HCT116 (cell line): ENCODE measurements around the gene ANKIB1. TPM values are rescaled to one million over a fixed set of nuclear protein-coding genes. Genes with fewer than 3 reads are reported as not detected.

Experiments used
- ATAC-seq: fragments of 200-7000 bp; cut with Tn5 transposase; 2 replicates; pipeline ENCODE4 v1.9.1; 2020; ENCODE audit warnings: mild to moderate bottlenecking, moderate library complexity
- BruUV-seq: library from RNA; stranded (reverse); fragments of 400-500 nt; replicated peaks from 2 replicates; lab custom pipeline; 2021; lab: Mats Ljungman, UMichigan
- CTCF ChIA-PET: fragments of 300-600 bp; sonication (Branson Sonifier 250); formaldehyde crosslinking; loops from one replicate; lab custom pipeline; 2021; ENCODE audit warnings: antibody characterized with exemption; lab: Charles Lee
- POLR2A ChIA-PET: fragments of 300-600, 350-600 bp; sonication (Branson Sonifier 250); formaldehyde crosslinking; loops from one replicate; lab custom pipeline; 2021; ENCODE audit warnings: antibody characterized with exemption; lab: Charles Lee
- RAD21 ChIA-PET, 2 experiments: fragments of 300-600 bp; sonication (Branson Sonifier 250); formaldehyde crosslinking; loops; one replicate each; lab custom pipeline; 2023; ENCODE audit warnings: low total read pairs in 2 of 2; ENCODE audit not compliant: uncharacterized antibody in 2 of 2, unreplicated experiment in 2 of 2, low non-redundant PET in 1 of 2; lab: Charles Lee
- DNase-seq: peaks from one replicate; pipeline ENCODE4 v3.0.0-alpha.2; 2010; ENCODE audit warnings: low read depth, low spot score
- H2AFZ ChIP-seq: fragments of 200-600 bp; shearing (Covaris generic), sonication (generic); 2 replicates; pipeline ENCODE4 v1.6.1; 2017; ENCODE audit warnings: low read depth, mixed run types, mixed read lengths, antibody characterized with exemption, low read length; ENCODE audit not compliant: poor library complexity, severe bottlenecking
- H3K27ac ChIP-seq: 2 replicates; pipeline ENCODE4 v1.5.1; 2012; ENCODE audit warnings: low read depth, low read length
- H3K27me3 ChIP-seq: fragments of 200-600 bp; sonication (generic); 2 replicates; pipeline ENCODE4 v1.6.1; 2016; ENCODE audit warnings: mixed run types, low read length, mixed read lengths; ENCODE audit not compliant: insufficient read depth
- H3K36me3 ChIP-seq, 2 experiments: fragments of 200-500 bp in 1 of 2; fragments of 200-600 bp in 1 of 2; sonication (Bioruptor generic) in 1 of 2; sonication (generic) in 1 of 2; 2 replicates each; pipeline versions ENCODE4 v1.5.1 to v1.6.1; 2014 to 2016; ENCODE audit warnings: low read length in 2 of 2, inconsistent platforms in 1 of 2, mixed read lengths in 1 of 2, mixed run types in 1 of 2; ENCODE audit not compliant: insufficient read depth in 2 of 2, control insufficient read depth in 1 of 2
- H3K4me1 ChIP-seq, 2 experiments: fragments of 200-600 bp in 1 of 2; sonication (generic) in 1 of 2; 2 replicates each; pipeline versions ENCODE4 v1.5.1 to v1.6.1; 2012 to 2017; ENCODE audit warnings: low read length in 2 of 2, inconsistent platforms in 1 of 2, mild to moderate bottlenecking in 1 of 2, mixed read lengths in 1 of 2, mixed run types in 1 of 2, moderate library complexity in 1 of 2; ENCODE audit not compliant: insufficient read depth in 2 of 2, control insufficient read depth in 1 of 2
- H3K4me2 ChIP-seq: fragments of 200-600 bp; sonication (generic); 2 replicates; pipeline ENCODE4 v1.6.1; 2017; ENCODE audit warnings: mixed run types, low read length, mixed read lengths
- H3K4me3 ChIP-seq, 2 experiments: fragments of 200-600 bp in 1 of 2; sonication (generic) in 1 of 2; replicated peaks in 1 of 2; 2 replicates each; pipeline ENCODE4 v1.5.1; 2011 to 2016; ENCODE audit warnings: low read length in 2 of 2, control low read depth in 1 of 2, low read depth in 1 of 2, mild to moderate bottlenecking in 1 of 2, mixed read lengths in 1 of 2, mixed run types in 1 of 2
- H3K79me2 ChIP-seq: fragments of 200-600 bp; sonication (generic); 2 replicates; pipeline ENCODE4 v1.6.1; 2017; ENCODE audit warnings: mild to moderate bottlenecking, mixed run types, low read length, moderate library complexity, mixed read lengths; ENCODE audit not compliant: insufficient read depth
- H3K9ac ChIP-seq: fragments of 200-600 bp; sonication (generic); 2 replicates; pipeline ENCODE4 v1.6.1; 2016; ENCODE audit warnings: low read length, mixed read lengths
- H3K9me2 ChIP-seq: fragments of 200-600 bp; sonication (generic), shearing (Covaris generic); 2 replicates; pipeline ENCODE4 v1.6.1; 2017; ENCODE audit warnings: mixed run types, mild to moderate bottlenecking, moderate library complexity; ENCODE audit not compliant: insufficient read depth
- H3K9me3 ChIP-seq, 2 experiments: fragments of 200-500 bp in 1 of 2; fragments of 200-600 bp in 1 of 2; sonication (Bioruptor generic) in 1 of 2; sonication (generic) in 1 of 2; 2 replicates each; pipeline ENCODE4 v1.6.1; 2014 to 2017; ENCODE audit warnings: low read length in 2 of 2, mixed read lengths in 2 of 2, inconsistent platforms in 1 of 2, low read depth in 1 of 2, mild to moderate bottlenecking in 1 of 2, mixed run types in 1 of 2, moderate library complexity in 1 of 2; ENCODE audit not compliant: control insufficient read depth in 1 of 2, insufficient read depth in 1 of 2
- H4K20me1 ChIP-seq: fragments of 200-600 bp; sonication (generic), shearing (Covaris generic); 2 replicates; pipeline ENCODE4 v1.6.1; 2017; ENCODE audit warnings: mixed run types, mild to moderate bottlenecking, moderate library complexity; ENCODE audit not compliant: insufficient read depth
- ATF3 ChIP-seq: IDR thresholded peaks from 2 replicates; pipeline ENCODE4 v1.6.1; 2012
- CBX3 ChIP-seq: IDR thresholded peaks from 2 replicates; pipeline ENCODE4 v1.6.1; 2012; ENCODE audit warnings: low read depth
- EGR1 ChIP-seq: IDR thresholded peaks from 2 replicates; pipeline ENCODE4 v1.6.1; 2012; ENCODE audit warnings: low read depth
- FOSL1 ChIP-seq: IDR thresholded peaks from 2 replicates; pipeline ENCODE4 v1.6.1; 2012; ENCODE audit warnings: low read depth
- REST ChIP-seq: IDR thresholded peaks from 2 replicates; pipeline ENCODE4 v1.6.1; 2012; ENCODE audit warnings: low read depth
- SIN3A ChIP-seq: IDR thresholded peaks from 2 replicates; pipeline ENCODE4 v1.6.1; 2012; ENCODE audit warnings: low read depth
- SP1 ChIP-seq: IDR thresholded peaks from 2 replicates; pipeline ENCODE4 v1.6.1; 2012; ENCODE audit warnings: low read depth
- TCF7L2 ChIP-seq: IDR thresholded peaks from 2 replicates; pipeline ENCODE4 v1.7.0; 2011; ENCODE audit warnings: borderline replicate concordance, inconsistent platforms; ENCODE audit not compliant: insufficient read depth, insufficient read length; ENCODE audit errors: extremely low read depth
- YY1 ChIP-seq: IDR thresholded peaks from 2 replicates; pipeline ENCODE4 v1.6.1; 2011; ENCODE audit warnings: low read length, low read depth, moderate library complexity, mild to moderate bottlenecking; ENCODE audit not compliant: insufficient replicate concordance; ENCODE audit errors: extremely low read depth
- ZBTB33 ChIP-seq: IDR thresholded peaks from 2 replicates; pipeline ENCODE4 v1.6.1; 2011; ENCODE audit warnings: mild to moderate bottlenecking, low read length, moderate library complexity; ENCODE audit not compliant: insufficient replicate concordance; ENCODE audit errors: extremely low read depth
- intact Hi-C: fragments of 100-400 bp; cut with micrococcal nuclease; formaldehyde crosslinking; loops from 2 replicates; pipeline ENCODE4 v1.10.0; 2022
- total RNA-seq: library from RNA; stranded (reverse); gene quantifications from one replicate; pipeline ENCODE4 v1.2.1, GENCODE V29; 2021; ENCODE audit not compliant: unreplicated experiment

Gene ANKIB1
- total RNA-seq, 1 experiment from 2014 or later: 41.2 TPM

- no peak overlapping the region for H3K9ac ChIP-seq
- RAD21 ChIA-PET: no interaction called here
- CTCF ChIA-PET: no interaction called here
Observed at GRCh38 chr7:92335574-92335973, 89.8 kb downstream of the ANKIB1 start.

More at GRCh38 chr7:92335574-92335973, 89.8 kb downstream of the ANKIB1 start:
- Histone ChIP-seq H3K4me1 (no peaks in the 10 kb centered on the region), H4K20me1 (no peaks in the 10 kb centered on the region; the same call in 1 of the 2 replicates), H3K79me2 (no peaks in the 10 kb centered on the region), H2AFZ (no peak overlapping the region), H3K4me3 (no peak overlapping the region), H3K9me3 (no peaks in the 10 kb centered on the region; a peak in 1 of 4 replicates), H3K4me2 (no peak overlapping the region), H3K36me3 (no peaks in the 10 kb centered on the region; a peak in 1 of 4 replicates), H3K27me3 (no peaks in the 10 kb centered on the region), H3K27ac (no peak overlapping the region), H3K9me2 (no peaks in the 10 kb centered on the region)
- BruUV-seq: no TSS peak
- TF ChIP-seq ATF3: no peak
- TF ChIP-seq EGR1: no peak
- TF ChIP-seq FOSL1: no peak
- TF ChIP-seq SP1: no peak
- no peak for TF ChIP-seq CBX3
- TF ChIP-seq TCF7L2: no peak
- TF ChIP-seq REST: no peak
- no peak for TF ChIP-seq SIN3A
- TF ChIP-seq YY1: no peak
- no peak for TF ChIP-seq ZBTB33
- intact Hi-C loops: no loop called here
- DNase-seq (no peak), ATAC-seq (no peak)
- POLR2A ChIA-PET: no interaction called here
